Smooth muscle cell of the brain vasculature (primary cell): Measurements from ENCODE around the gene NRP1.

Source experiments
- DNase-seq: peaks from one replicate; pipeline ENCODE4 v3.0.0-alpha.2; 2012; ENCODE audit warnings: low read depth, low spot score

Gene NRP1

DNA sequence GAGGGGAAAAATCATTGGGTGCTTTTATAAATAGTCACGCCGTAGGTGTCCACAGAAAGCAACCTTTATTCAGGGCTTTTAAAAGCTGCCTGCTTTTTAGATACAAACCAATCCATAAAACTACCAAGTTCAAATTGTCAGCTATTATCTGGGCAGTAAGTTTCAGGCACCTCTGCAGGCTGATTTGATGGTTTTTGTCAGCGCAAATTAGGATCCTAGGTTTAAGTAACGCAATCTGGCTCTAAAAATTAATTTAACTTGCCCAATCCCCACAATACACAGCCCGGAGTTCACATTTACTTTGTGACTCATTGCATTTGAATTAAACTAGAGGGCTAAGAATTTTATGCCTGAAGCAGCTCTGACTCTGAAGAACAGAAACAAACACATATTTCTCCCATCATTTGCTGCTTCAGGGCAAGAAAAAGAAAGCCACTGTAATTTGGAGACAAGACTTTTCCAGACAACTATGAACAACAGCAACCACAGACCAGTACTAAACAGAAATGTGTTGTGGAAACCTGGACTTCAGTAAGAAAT lies 43.3 kb downstream of the NRP1 start:
- no peak for DNase-seq

DNA sequence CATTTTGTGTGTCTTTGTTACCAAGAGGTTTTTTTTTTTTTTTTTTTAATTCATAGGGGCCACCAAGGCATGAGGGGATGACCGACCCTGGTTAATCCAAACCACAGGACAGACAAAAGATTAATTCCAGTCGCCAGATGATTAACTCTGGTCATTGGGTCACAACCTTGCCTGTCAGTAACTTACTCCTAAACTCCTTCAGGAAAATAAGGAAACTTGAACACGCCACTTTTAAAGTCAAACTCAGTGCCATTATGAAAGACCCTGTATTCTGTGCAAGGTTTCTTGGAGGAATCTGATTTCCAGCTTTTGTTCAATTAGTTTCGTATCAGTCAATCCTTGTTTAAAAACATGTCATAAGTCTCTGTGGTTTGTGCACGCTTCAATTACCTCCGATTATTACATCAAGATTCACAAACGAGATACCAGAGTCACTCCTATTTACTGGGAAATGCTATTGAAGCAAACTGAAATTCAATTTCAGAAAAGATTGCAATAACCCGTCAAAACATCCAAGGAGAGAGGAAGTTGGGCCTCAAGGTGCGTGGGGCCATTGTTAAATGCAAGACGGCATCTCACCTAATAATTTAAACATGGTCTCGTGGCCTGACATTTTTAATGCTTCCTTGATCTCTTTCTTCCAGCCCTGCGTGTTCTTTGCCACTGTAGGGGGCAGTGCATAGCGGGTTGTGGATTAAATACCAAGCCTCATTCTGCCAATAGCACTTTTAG lies 44.0 kb downstream of the NRP1 start:
- no peak for DNase-seq

DNA sequence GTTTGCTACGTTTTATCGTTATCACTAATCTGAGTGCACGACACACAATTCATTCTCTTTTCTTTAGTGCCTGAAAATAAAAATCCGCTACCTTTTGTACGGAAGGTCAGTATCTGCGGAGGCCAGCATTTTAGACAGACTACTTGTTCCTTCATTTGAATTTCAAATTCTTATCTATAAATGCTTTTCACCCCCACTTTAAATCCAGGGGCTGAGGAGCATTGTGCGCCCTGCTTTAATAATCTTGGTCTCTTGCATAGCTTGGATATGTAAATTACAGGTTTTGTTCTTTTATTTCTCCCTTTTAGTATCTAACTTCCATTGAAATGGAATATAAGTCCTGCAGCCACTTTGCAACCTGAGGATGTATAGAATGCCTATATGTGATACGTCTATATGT lies 44.7 kb downstream of the NRP1 start:
- DNase-seq: no peak

DNA sequence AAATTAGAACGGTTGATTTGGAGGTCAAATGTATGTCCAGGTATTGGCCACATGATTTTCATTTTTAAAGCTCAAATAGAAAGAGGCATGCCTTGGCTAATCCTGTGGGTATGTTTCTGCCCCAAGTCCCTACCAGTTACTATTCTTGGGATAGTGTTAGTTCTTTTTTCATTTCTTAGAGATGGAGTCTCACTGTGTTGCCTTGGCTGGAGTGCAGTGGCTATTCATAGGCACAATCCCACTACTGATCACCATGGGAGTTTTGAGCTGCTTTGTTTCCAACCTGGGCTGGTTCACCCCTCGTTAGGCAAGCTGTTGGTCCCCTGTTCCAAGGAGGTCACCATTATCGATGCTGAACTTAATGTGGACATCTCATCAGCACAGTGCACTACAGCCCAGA lies 46.3 kb downstream of the NRP1 start:
- no peak for DNase-seq

DNA sequence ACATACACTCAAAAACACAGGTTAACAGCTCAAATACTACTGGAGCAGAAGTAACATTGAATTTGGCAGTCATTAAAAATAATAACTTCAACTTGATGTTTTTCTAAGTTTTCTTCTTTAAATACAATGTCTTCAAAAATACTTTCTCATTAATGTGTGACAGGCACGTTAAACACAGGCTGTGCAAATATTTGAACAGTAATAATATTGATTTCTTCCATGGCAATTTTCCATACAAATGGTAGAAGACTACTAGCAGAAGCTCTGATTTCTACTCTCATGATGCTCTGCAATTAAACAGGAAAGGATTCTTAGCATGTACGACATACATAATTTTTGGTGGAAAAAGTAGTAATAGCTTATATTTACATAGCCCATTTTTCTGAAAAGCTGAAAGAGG lies 47.4 kb downstream of the NRP1 start:
- DNase-seq: no peak

DNA sequence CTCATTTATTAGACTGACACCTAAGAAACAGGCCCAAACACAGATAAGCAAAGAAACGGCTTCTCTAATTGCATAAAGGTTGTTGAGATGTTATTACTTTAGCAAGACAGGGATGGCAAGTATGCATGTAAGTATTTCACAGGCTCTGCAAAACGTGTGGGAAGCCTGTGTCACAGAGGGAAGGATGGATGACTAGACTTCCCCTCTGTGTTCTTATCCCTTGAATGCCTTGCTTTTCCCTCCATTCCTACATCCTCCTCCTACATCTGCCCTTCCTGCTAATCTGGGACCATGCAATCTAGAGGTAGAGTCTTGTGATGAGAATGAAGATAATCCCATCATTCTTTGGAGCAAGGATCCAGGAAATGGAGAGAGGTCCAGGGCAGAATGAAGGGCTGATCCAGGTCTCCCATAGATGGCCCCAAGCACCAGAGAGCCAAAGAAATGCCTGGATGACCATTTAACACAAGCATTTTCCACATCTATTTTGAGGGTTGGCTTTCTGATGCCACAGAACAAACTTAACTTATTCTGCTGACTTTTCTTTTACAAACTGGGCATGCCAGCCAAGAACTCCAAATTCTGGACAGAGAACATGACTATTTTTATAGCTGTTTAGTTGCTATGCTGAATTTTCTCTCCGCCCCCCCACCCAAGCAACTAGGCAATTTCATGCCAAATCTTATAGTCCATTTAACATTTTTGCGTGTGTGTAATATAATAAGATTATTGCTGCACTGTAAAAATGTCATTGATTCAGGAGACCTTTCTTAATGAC lies 48.1 kb downstream of the NRP1 start:
- no peak for DNase-seq

DNA sequence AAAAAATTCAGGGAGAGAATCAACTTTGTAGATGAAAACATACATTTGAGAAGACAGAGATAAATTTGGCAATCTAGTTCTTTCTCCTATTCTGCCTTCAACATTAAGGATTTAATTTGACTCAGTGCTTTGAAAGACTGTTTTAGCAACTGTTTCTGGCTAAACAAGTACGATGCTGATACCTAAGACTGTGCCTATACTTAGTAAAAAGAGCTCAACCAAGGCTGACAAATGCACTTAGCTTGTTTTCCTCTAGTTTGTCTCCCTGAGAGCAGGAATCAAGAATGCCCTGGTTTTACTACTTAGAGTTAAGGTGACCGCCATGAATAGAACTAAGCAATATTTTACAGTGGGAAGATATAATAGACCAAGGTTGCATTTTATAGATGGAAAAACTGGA lies 49.5 kb downstream of the NRP1 start:
- DNase-seq: no peak

DNA sequence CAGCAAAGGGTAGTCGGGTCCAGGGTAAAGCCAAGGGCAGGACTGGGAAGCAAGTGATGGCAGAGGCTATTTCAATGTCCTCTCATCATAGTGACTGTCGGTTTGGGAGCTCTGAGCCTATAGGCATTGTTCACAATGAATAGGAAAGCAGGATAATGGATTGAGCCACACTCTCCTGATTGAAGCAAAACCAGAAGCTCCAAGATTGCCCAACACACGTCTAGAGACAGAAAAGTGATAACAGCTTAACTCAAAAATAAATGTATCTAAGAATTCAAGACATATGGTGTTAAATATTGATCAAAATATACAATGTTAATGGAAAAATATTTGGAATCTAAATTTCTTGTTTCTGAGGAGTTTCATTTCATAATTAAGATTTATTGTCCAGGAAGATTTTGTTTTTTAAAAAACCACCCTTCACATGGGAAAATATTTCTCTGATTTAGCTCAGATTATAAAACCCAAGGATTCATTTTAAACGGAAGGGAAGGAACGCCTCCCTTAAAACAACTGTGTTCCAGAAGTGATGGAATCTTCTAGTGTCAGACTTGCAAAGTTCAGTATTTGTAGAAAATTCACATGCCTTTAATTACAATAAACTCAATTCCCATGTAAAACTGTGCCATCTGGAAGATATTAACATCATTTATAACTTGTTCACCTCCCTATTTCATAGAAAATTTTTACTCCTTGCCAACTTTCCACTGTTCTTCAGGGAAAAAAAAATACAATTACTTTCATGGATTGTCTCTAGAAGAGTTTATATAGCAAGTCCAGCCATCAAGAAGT lies 54.5 kb downstream of the NRP1 start:
- DNase-seq: no peak

DNA sequence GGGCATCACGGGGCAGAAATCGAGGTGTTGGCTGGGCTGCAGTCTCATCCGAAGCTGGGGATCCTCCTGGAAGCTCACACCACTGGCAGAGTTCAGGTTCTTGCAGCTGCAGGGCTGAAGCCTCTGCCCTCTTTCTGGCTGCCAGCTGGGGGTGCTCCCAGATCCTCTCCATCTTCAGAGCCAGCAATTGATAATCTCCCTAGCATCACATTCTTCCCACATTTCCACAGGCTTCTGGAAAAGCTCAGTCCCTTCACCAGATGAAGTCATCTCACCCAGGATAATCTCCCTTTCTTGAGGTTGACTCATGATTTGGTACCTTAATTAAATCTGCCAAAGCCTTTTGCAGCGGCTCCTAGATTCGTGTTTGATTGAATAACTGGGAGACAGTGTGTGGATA lies 55.2 kb downstream of the NRP1 start:
- DNase-seq: no peak

DNA sequence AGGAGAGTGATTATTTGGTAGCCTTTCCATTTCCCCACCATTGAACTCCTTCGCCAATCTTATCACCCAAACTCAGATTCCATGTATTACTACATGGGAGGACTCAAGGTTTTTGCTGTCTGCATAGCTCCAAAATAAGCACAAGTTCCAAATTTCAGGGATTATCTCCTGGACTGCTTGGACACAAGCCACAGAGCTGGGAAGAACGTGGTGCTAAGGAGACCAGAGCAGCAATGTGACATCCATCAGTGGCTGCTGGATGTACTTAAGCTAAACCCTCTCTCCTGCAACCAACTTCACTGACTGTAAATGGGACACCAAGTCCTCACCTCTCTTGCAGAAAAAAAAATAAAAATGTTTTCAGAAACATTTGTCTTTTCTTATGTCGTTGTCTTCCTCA lies 56.3 kb downstream of the NRP1 start:
- DNase-seq: no peak

DNA sequence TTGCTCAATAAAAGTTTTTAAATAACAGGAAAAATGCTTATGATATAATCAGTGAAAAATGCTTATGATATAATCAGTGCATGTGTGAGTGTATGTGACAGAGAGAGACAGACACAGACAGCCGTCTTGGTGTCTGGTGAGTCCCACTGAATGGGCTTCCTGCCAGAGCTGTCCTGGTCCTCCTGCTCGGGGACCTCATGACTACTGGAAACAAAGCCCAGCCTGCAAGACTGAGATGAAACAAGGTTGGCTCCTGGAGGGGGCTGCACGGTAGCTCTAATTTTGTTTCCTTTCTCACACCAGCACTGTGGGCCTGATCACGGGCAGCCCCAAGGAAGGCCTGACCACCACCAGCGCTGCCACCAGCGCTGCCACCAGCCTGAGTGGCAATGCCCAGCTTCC lies 57.3 kb downstream of the NRP1 start:
- no peak for DNase-seq

DNA sequence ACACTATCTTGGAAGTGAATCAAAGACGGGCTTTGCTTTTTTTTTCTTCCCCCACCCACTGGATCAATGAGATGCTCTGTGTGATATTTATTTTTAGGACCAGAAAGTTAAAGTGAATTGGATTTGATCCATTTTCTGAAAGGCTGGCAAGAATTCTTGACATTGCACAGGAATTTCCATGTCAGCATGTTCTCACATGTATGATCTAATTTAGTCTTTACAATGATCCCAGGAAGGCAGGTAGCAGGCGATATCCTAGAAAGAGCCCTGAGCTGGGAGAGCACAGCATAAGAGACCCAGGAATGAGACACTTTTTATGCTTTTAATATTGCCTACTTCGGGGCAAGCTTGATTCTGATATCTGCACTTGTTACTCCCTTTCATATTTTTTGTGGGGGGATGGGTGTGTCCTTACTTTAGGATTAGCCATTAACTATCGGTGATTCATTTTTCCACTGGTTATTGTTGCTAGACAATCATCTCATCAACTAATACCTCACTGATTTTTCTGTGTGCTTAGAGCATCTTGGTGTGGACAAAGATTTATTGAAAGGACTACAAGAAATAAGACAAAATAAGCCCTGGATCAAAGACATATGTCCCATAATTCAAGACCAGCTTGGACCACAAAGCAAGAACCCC lies 58.1 kb downstream of the NRP1 start:
- no peak for DNase-seq

DNA sequence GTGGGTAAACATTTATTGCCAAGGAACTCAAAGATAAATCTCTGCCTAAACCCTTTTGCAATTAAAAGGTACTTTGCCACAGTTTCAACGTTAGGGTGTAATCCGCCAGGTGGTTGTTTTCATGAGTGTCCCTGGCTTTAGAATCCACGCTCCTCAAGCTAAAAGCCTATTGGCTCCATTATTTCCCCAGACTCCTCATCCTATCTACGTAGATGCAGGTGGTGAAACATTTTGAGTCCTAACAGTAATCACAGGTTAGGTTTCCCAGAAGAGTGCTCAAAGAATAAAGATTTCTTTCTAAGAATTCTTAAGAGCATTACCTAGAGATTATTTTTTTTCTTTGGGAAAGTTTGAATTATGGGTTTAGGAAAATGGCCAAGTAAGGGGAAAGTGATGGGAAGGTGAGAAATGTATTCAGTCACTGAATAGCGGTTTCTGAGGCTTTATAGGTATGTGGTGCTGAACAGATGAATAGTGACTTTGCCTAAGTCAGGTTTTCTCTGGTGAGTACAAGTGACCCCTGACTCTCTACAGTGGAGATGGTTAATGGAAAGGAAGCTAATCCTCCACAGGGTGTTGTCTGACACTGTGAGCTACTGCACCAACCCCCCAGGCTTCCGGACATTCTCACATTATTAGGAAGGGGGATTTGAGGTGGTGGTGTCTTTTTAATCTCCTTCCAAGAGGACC lies 60.2 kb downstream of the NRP1 start:
- DNase-seq: no peak

DNA sequence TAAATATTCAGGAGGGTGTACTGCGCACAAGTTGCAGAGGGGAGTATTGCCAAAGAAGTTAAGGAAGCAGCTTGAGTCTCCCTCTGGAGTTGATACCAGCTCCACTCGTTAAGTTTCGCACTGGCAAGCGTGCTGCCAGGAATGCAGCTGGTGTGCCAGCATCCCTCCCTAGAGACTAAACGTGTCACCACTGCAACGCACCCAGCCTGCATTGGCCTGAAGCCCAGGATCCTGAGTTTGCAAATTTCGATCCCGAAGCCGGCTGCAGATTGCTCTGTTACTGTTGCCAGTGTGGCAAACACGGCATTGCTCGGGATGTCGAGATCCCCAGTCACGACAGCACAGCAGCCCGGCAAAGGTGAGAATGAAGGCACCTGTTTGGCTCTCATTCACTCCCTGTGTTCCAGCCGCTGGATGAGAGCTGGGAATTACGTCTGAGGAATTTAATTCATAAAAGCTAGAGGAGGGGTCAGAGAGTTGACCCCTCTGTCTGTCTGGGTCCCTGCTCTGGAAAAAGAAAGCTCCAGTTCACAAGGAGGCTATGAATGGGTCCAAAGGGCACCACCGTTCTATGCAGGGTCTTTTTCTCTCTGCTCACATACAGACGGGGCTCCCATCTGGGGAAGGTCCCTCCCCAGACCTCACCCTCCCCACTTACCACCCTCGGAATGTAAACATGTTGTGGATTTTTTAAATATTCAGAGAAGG lies 61.0 kb downstream of the NRP1 start:
- DNase-seq: no peak

DNA sequence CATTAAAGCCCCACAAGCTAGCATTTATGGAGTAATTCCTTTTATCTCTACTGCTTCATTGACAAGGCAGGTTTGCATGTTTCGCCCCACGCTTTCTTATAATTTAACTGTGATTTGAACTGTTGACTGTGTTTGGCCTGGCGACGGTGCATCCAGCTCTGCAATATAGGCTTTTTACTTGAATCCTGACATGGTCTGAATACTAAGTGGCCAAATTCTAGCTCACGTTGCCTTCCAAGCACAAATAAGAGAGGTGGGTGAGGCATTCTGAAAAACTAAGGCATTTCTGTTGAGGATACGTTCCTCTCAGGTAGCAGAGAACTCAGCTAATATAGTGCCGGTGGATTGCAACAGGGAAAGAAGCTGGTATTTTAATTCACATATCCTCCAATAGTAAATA lies 61.8 kb downstream of the NRP1 start:
- no peak for DNase-seq

DNA sequence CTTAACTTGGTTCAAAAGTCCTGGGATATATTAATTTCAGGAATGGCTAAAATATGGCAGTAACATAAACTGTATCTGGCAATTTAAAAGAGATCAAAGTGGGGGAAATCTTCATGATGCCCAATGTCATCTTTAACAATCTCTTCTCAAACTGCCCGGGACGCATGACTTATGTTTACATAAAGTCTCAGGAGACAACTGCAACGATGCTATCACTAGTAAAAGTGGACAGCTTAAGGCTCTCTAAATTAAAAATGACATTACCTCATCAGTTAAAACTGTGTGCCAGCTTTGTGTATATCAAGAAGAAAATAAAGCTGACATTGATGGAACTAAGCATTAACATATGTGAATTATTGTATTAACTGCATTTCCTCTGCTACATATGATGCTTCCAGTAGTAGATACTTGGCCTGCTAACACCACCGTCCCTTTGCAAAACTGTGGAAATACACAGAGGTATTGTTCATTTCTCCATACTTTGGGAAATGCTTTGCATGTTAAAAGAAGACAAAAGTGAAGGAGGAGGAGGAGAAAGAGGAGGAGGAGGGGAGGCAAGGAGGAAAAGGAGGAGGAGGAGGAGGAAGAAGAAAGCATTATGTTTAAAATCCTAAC lies 62.4 kb downstream of the NRP1 start:
- no peak for DNase-seq

DNA sequence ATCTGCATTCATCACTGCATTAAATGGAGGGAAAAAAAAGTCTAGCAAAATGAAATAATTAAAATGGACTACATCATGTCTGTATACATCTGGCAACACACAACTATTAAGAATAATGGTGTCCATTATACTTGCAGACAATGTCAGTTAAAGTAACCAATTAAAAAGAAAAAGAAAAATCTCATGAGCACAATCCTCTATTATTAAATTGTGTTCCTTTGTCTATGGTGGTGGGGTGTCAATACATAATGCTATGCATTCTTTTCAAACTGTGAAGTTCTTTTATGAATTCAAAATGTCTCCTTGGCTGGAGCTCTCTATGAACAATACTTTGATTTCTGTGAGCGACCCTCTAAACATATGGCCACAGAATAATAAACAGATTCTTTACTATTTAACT lies 63.5 kb downstream of the NRP1 start:
- no peak for DNase-seq

DNA sequence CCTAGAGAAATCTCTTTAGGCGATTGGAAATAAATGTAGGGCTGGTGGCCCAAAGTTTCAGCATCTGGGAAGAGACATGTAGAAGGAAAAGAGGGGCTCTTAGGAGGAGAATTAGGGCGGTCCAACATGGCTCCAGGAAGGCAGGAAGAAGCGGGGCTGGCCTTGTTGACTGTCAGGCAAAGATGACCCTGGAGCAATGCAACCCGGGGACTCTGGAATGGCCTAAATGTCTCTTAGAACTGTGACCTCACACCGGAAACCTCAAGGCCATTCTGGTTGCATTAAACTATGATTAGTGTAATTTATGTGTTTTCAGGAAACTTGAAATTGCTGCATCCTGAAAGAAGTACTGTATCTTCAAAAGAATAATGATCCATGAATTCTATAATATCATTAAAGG lies 66.8 kb downstream of the NRP1 start:
- no peak for DNase-seq

DNA sequence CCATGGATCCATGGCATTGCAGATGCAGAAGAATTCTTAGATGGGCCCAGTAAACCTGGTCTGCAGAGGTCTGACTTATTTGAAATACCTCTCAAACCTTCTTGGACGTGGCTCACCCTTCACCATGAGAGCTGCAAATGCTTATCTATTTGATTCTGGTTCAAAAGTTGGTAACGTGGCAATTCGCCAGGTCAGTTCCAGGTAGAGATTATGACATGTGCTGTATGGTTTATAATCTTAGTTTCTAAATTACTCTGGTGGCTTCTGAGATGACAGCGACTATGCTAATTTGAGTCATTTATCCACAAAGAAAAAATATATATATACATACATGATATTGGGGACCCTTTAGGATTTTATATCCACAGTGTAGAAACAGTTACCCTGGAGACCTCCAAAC lies 68.8 kb downstream of the NRP1 start:
- DNase-seq: no peak

DNA sequence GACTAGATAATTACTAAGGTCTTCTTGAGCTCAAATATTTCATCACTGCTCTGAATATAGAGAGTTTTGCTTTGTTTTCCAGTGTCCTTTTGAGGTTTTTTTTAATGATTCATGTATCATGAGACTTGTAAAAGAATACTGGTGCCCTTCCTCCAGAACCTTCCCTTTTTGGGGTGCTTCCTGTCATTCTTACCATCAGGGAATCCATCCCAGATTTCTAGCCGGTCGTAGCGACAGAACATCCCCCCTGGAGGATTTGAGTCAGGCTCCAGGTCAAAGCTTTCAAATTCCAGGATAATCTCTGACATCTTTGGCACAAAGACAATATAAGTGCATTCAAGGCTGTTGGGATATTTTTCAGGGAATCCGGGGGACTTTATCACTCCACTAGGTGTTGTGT lies 71.0 kb downstream of the NRP1 start:
- DNase-seq: no peak
